Hematopoietic multipotent progenitor cell treated with erythropoietin and hydrocortisone succinate and interleukin-3 and kit ligand, for 17 days (in vitro differentiated cells): Measurements from ENCODE around the gene ZNF862.
"Not testable (repeated sequence)": the region's sequence is repeated elsewhere in the genome, so short reads cannot be mapped to it uniquely, and the experiment has no call there.

ENCODE experiments used
- DNase-seq: peaks from one replicate; pipeline ENCODE4 v3.0.0-alpha.2; 2015; ENCODE audit warnings: low spot score

The ZNF862 gene

DNA sequence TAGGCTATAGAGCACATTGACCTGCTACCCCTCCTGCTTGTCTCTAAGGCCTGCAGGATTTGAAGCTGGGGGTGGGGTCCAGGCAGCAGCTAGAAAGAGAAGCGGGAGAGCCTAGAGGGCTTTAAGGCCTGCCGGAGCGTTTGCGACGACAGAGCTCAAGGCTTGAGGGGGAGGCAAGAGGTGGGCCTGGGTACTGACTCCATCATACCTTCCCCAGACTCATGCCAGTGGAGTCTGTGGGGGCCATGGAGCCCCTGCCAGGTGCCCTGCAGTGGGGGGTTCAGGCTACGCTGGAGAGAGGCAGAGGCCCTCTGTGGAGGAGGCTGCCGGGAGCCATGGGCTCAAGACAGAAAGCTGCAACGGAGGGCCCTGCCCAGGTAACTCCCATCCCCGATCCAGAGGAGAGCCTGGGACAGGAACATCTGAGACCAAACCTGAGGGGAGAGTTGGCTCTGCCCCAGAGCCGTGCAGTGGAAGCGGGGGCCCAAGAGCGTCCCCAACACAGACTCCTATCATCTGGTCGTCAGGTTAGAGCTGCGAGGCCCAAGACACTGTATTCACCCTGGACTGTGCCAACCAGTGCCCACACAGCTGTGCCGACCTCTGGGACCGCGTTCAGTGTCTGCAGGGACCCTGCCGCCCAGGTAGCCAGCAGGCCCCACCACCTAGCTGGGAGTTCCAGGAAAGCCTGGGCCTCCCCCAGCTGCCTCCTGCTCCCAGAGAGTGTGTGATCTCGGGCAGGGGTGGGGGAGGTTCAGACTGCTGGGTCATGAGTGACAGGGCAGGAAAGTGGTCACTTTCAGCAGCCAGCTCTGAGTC, 13.2 kb upstream of the ZNF862 start:
- DNase-seq: no peak

DNA sequence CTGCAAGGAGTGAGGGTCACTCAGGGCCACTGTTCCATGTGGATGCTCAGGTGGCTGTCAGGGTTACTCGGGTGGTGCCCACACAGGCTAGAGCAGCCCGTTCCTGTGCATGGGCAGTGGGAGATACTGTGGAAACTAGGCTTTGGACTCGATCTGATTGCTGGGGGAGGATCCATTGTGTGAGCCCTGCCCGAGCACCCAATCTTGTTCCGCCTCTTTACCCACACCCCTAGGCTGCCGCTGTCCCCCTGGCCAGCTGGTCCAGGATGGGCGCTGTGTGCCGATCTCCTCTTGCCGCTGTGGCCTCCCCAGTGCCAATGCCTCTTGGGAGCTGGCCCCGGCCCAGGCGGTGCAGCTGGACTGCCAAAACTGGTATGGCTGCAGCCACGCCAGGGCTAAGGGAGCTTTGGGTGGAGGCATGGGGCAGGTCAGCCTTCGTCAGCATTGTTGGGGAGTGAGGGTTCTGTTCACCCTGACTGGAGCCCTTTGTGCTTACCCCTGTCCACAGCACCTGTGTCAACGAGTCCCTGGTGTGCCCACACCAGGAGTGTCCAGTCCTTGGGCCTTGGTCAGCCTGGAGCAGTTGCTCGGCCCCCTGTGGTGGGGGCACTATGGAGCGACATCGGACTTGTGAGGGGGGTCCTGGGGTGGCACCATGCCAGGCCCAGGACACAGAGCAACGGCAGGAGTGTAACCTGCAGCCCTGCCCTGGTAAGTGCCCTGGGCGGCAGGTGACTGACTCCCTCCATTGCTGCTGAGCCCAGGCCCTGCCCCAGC, 12.4 kb upstream of the ZNF862 start:
- DNase-seq: no peak

DNA sequence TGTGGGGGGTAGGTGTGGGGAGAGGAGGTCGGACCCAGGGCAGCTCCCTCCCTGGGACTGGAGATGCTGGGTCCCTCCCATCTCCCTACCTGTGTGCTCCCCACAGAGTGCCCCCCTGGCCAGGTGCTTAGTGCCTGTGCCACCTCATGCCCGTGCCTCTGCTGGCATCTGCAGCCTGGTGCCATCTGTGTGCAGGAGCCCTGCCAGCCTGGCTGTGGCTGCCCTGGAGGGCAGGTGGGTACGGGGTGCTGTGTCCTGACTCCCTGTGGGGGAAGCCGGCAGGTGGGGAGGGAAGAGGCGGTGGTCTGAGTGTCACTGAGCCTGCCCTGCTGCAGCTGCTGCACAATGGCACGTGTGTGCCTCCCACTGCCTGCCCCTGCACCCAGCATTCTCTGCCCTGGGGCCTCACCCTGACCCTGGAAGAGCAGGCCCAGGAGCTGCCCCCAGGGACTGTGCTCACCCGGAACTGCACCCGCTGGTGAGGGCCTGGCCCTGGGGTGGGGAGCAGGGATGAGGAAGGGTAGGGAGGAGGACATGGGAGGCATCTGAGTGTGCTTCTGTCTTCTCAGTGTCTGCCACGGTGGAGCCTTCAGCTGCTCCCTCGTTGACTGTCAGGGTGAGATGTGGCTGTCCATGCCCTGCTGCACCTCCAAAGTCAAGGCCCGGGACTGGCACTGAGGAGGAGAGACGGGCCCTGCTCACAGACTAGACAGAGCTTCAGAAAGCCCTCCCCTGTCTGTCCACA, 11.7 kb upstream of the ZNF862 start:
- no peak for DNase-seq

DNA sequence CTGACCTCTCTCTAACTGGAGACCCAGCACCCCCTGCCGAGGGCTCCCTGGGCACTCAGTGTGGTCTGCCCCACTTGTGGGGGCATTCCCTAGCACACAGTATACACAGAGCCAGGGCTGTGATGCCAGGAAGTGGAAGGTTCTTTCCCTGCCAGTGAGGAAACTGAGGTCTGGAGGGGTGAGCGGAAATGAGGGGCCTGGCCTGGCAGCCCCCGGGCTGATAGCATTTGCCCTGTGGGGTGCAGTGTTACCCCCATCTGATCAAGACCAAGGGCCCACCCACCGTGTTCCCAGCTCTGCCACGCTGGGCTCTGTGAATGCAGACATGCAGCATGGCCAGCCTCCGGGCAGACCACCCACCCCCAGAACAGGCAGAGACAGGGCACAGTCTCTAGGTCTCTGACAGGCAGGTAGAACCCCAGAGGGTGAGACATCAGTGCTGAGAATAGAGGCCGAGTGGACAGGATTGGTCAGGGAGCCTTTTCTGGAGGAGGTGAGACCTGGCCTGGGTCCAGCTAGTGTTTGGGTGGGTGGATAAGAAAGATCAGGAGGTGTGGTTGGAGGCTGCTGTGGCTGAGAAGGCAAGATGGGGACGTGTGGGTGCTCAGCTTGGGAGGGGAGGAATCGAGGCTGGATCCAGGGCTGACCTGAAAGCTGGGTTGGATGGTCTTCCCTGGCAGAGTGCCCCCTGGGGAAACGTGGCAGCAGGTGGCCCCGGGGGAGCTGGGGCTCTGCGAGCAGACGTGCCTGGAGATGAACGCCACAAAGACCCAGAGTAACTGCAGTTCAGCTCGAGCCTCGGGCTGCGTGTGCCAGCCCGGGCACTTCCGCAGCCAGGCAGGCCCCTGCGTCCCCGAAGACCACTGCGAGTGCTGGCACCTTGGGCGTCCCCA, 10.8 kb upstream of the ZNF862 start:
- DNase-seq: no peak

DNA sequence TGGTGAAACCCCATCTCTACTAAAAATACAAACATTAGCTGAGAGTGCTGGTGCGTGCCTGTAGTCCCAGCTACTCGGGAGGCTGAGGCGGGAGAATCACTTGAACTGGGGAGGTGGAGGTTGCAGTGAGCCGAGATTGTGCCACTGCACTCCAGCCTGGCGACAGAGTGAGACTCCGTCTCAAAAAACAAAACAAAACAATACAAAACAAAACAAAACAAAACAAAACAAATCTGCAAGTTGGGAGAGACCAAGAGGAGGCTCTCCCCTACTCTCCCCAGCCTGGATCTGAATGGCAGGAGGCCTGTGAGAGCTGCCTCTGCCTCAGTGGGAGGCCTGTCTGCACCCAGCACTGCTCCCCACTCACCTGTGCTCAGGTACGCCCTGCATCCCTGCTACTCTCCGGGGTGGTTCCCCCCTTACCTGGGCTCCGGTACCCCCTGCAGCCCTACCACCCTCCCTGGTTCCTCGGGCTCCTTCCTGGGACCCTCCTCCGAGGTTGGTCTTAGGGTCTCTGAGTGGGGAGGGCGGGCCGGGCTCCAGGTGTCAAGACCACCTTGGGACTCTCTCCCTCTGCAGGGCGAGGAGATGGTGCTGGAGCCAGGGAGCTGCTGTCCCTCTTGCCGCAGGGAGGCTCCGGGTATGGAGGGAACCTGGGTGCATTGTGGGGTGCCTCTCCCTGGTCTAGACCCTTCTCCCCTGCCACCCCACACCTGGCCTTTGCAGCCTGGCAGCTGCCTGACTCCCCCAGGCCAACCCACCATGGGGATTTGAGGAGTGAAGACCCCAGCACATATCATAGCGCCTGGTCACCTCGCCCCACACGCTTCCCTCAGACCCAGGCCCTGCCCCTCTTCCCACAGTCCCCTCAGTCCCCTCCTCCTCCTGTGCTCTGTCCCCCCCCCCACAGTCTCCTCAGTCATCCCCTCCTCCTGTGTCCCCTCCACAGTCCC, 9.5 kb upstream of the ZNF862 start:
- no peak for DNase-seq

DNA sequence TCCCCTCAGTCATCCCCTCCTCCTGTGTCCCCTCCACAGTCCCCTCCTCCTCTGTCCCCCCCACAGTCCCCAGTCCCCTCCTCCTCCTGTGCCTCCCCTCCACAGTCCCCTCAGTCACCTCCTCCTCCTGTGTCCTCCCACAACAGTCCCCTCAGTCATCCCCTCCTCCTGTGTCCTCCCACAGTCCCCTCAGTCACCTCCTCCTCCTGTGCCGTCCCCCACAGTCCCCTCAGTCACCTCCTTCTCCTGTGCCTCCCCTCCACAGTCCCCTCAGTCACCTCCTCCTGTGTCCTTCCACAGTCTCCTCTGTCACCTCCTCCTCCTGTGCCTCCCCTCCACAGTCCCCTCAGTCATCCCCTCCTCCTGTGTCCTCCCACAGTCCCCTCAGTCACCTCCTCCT, 7.6 kb upstream of the ZNF862 start:
- not testable (repeated sequence) for DNase-seq

DNA sequence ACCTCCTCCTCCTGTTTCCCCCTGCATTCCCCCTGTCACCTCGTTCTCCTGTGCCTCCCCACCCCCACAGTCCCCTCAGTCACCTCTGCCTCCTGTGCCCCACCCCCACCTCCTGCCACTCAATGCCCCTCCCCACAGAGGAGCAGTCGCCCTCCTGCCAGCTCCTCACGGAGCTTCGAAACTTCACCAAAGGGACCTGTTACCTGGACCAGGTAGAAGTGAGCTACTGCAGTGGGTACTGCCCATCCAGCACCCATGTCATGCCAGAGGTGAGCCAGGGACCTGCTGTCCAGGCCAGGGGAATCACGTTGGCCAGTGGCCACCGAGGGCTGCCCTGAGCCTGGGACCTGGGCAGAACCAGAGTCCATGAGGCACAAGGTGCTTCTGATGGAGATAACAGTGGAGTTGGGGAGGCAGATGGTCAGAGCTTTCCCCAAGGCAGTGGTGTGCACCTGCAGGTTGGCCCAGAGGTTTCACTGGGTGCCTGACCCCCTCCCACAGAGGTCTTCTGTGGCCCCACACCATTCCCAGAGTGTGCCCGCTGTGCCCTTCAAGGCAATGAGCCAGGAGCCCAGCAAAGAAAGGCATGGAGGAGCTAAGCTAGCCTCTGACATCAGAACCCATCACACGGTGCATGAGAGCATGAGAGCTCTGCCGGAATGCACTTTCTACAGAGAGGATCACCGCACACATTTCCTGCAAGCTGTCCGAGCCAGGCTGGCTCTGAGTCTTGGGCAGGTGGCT, 7.0 kb upstream of the ZNF862 start:
- no peak for DNase-seq

DNA sequence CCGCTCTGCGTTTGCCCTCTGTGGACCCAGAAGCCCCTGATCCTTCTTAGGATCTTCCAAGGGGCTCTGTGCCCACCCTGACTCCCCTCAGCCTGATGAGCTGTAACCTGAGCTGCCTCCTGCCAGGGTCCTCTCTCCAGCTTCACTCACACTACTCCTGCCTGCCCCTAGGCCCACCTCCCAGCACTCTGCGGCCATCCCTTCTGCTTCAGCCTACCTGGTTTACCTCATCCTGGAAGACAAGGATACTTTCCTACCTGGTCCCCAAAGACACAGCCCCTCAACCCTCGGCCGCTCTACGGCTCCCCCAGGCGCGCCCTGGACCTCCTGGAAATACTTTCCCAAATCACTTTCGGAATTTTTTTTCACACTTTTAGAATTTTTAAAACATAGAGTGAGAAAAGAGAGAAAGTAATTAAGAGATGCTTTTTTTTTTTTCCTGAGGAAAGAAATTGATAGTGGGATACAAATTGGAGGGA, 6.4 kb upstream of the ZNF862 start:
- no peak for DNase-seq

DNA sequence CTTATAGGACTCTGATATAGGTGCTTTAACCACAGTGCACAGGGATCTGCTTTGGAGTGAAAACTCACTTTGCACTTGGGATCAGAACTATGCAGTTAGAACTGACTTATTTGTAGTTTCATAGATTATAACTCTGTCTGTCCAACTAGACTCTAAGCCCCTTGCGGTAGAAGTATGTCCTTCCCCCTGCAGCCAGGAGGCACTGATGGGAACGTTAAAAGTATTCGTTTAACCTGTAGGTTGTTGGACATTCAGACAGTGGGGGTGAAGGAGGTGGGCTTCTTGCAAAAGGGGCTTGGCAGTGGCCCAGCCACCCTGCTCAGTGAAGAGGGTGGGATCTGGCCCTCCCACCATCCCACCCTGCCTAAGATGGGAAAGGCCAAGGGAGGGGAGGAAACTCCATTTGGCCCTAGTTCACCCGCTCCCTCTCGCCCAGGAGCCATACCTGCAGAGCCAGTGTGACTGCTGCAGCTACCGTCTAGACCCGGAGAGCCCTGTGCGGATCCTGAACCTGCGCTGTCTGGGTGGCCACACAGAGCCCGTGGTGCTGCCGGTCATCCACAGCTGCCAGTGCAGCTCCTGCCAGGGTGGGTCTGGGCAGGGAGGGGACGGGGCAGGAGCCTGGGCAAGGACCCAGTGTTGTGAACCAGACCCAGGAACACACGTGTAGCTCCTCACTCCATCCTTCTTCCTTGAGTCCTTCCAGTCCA, 5.7 kb upstream of the ZNF862 start:
- DNase-seq: no peak

DNA sequence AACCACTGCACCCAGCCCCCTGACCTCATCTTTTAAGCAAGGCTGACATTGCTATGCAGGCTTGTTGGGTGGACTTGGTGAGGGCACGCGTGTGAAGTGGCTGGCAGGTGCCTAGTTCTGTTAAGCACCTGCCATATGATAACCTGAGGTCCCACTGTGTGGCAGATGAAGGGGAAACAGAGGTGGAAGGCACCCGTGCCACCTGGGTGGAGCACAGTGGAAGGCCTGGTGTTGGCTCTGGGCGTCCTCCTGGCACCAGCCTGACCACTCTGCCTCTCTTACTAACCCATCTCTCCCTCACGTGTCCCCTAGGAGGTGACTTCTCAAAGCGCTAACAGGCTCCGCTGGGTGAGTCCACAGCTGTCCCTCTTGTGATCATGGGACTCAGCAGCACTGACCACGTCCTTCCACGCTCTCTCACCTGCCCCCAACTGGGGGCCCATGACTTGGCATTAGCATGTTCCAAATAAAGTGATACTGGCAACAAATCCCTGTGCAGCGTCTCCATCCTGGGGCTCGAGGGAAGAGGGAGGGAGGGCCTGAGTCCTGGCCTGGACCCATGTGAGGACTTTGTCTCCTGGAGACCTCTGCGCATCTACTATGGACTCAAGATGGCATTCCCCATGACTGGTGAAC, 4.6 kb upstream of the ZNF862 start:
- DNase-seq: no peak

DNA sequence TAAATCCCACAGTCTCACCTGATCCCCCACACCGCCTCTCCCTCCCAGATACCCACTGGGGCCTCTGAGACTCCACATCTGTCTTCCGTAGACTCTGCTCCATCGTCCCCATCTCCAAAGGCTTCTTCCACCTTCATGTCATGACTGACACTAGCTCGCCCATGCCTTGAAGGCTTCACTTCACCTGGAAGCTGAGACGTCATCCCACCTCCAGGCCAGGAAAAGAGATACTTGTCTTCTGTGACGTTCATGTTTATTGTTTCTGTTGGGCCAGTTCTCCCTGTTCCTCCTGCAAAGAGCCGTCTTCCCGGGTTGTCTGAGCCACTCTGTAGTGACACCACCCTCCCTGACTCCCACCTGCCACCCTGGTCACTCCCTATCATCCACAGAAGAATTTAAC, 3.6 kb upstream of the ZNF862 start:
- no peak for DNase-seq

DNA sequence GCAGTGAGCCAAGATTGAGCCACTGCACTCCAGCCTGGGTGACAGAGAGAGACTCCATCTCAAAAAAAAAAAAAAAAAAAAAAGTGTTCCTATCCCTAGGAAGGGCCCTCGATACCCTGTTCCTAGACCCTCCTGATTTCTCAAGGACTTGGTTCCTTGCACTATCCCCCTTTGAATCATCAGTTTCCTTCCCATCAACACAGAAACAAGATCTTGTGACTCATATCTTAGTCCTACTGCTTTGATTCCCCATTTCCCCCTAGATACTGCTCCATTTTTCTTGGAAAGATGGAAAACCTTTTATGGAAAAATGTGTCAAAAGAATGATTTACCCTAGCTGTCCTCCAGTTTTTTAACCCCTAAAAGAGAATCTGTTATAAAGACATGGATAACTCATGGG, 1.7 kb upstream of the ZNF862 start:
- no peak for DNase-seq

DNA sequence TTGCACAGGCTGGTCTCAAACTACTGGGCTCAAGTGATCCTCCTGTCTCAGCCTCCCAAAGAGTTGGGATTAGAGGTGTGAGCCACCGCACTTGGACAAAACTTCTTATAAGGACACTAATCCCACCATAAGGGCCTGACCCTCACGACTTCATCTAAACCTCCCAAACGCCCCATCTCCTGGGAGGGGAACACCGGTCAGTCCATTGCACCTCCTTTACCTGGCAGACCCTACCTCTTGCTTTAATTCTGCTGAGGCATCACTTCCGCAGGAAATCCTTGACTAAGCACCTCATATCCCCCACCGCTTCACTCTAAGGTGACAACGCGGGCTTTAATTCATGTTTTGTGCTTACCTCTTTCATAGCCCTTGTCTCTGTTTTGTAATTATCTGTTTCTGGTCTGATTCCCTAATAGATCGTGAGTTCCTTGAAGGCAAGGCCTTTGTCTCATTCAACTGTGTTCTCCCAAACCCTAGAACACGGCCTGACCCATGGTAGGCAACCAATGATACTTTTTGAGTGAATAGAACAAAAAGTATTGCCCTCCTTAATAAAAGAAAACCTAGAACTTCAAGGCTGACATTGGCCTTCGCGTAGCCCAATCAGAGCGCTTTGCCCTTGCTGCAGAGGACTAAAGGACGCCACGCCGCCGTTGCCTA, 481 bp upstream of the ZNF862 start:
- no peak for DNase-seq

DNA sequence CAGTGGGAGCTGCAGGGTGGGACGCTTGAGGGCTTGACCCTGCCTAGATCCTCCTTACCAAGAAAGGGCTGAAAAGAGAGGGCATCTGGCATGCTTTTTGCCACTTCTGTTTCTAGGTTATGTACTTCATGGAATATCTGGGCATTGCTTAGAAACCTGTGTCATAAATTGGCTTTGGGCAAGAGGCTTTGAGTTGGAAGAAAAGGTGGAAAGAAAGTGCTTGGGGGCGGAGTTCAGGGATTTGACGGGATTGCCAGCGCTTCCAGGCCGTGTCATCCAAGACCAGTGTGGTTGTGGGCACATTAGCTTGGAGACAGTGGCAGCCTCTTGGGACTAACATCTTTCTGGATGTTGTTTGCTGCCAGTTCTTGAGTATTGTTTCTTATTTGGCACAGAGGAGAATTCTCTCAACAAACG, 825 bp downstream of the ZNF862 start:
- DNase-seq: no peak

DNA sequence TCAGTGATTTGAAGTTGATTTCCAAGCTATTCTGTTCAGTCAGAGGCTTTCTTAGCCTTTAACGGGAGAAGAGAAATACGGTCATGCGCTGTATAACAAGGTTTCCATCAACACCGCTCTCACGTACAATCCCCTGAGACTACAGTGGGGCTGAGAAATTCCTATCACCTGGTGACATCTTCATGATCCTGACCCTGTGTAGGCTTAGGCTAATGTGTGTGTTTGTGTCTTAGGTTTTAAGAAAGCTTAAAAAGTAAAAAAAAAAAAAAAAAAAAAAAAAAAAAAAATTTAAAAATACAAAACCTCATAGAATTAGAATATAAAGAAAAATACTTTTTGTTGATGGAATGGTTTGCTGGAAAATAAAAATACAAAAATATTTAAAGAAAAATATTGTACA, 1.8 kb downstream of the ZNF862 start:
- DNase-seq: no peak

DNA sequence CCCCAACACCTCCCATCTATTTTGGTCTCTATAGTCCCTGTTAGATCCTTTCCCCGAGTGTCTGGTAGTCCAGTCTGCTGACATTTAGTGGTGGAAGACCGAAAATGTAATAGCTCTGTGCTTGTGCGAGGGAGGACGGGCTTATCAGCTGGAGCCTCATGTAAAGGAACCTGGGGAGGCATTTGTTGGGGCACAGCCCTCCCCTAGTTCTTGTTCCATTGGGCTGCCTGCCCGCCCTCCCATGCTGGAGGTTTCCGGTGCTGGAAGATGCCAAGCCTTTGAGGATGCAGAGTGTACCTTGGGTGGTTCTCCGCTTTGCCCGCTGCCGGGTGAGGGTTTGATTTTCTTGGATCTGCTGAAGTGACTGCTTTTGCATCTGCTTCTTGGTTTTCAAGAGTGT, 5.4 kb downstream of the ZNF862 start:
- DNase-seq: no peak

DNA sequence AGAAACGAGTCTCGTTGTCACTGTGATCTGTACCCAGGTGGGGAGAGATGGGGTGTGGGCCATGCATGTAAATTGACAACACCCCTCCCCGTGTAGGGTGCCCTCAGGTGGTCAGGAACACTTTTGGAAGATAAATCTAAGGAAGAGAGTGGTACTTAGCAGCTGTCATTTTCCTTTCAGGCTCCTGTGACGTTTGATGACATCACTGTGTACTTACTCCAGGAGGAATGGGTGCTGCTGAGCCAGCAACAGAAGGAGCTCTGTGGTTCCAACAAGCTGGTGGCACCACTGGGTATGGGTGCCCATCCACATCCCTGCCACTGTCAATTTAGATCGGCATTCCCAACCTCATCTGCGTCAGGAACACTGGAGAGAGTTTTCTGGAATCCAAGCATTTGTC, 6.3 kb downstream of the ZNF862 start:
- DNase-seq: no peak
